H1 (cell line): ENCODE measurements around the gene ABHD15.

ENCODE experiments used
- CTCF ChIP-seq, 3 experiments: IDR thresholded peaks; 1 replicate in 2 of 3; 2 replicates in 1 of 3; pipeline versions ENCODE4 v1.5.1 to v1.6.1; 2011; ENCODE audit warnings: low read length in 3 of 3, mild to moderate bottlenecking in 3 of 3, inconsistent platforms in 2 of 3, low read depth in 1 of 3, moderate library complexity in 1 of 3; ENCODE audit not compliant: insufficient read depth in 1 of 3; ENCODE audit errors: control extremely low read depth in 1 of 3
- MAX ChIP-seq: IDR thresholded peaks from 2 replicates; pipeline ENCODE4 v1.6.1; 2012; ENCODE audit warnings: inconsistent platforms
- POLR2A ChIP-seq, 2 experiments: IDR thresholded peaks; 1 replicate in 1 of 2; 2 replicates in 1 of 2; pipeline ENCODE4 v1.6.1; 2011; ENCODE audit warnings: low read depth in 2 of 2, low read length in 2 of 2, mild to moderate bottlenecking in 2 of 2; ENCODE audit errors: control extremely low read depth in 1 of 2
- POLR2AphosphoS5 ChIP-seq: IDR thresholded peaks from 2 replicates; pipeline ENCODE4 v1.6.1; 2011; ENCODE audit warnings: low read depth, low read length
- RAD21 ChIP-seq, 2 experiments: IDR thresholded peaks in 1 of 2; conservative IDR thresholded peaks in 1 of 2; 2 replicates each; pipeline ENCODE4 v1.6.1; 2011; ENCODE audit warnings: low read depth in 2 of 2, low read length in 2 of 2, improper control_type of control experiment in 1 of 2, inconsistent platforms in 1 of 2, mild to moderate bottlenecking in 1 of 2, moderate library complexity in 1 of 2
- SUZ12 ChIP-seq: fragments of 200-600 bp; sonication (generic); IDR thresholded peaks from 2 replicates; pipeline ENCODE4 v1.6.1; 2012; ENCODE audit warnings: mild to moderate bottlenecking, inconsistent platforms, low read length, moderate library complexity, mixed read lengths
- TBP ChIP-seq: IDR thresholded peaks from 2 replicates; pipeline ENCODE4 v1.6.1; 2011; ENCODE audit warnings: low read depth, low read length, improper control_type of control experiment

GRCh38 chr17:29610395-29610794 is 43.6 kb upstream of the ABHD15 start:
- TF ChIP-seq CTCF (IDR thresholded peaks at IDR 0.05; ENCODE audit: control extremely low read depth in 1 of 3, insufficient read depth in 1 of 3, low read depth in 1 of 3, low read length in 3 of 3) (no peak), POLR2A (IDR thresholded peaks at IDR 0.05; ENCODE audit: control extremely low read depth in 1 of 2, low read depth in 2 of 2, low read length in 2 of 2) (no peak), POLR2AphosphoS5 (no peak), SUZ12 (no peak), MAX (no peak), TBP (no peak), RAD21 (IDR thresholded peaks at IDR 0.05 in 1 of 2, conservative IDR thresholded peaks at IDR 0.05 in 1 of 2; ENCODE audit: low read depth in 2 of 2, low read length in 2 of 2) (no peak)
